Osteoblast (primary cell): ENCODE results near the gene GFOD2. TPM values are rescaled to one million over a fixed set of nuclear protein-coding genes. Genes with fewer than 3 reads are reported as not detected.

ENCODE experiments used
- DNase-seq: peaks from one replicate; pipeline ENCODE4 v3.0.0; 2011; ENCODE audit warnings: low spot score, mixed read lengths; ENCODE audit not compliant: insufficient read length; ENCODE audit errors: missing footprints
- H2AFZ ChIP-seq: 2 replicates; pipeline ENCODE4 v1.6.0; 2011; ENCODE audit warnings: mild to moderate bottlenecking, low read length
- H3K27ac ChIP-seq: 2 replicates; pipeline ENCODE4 v1.5.1; 2011; ENCODE audit warnings: mild to moderate bottlenecking, low read depth, low read length, moderate library complexity
- H3K27me3 ChIP-seq: 2 replicates; pipeline ENCODE4 v1.6.0; 2012; ENCODE audit warnings: mild to moderate bottlenecking, control low read depth, inconsistent platforms, low read length, moderate library complexity; ENCODE audit not compliant: insufficient read depth
- H3K36me3 ChIP-seq: 2 replicates; pipeline ENCODE4 v1.5.1; 2011; ENCODE audit warnings: mild to moderate bottlenecking, low read length, control low read depth, moderate library complexity; ENCODE audit not compliant: insufficient read depth
- H3K4me1 ChIP-seq: 2 replicates; pipeline ENCODE4 v1.5.1; 2011; ENCODE audit warnings: mild to moderate bottlenecking, low read length, control low read depth, moderate library complexity; ENCODE audit not compliant: insufficient read depth
- H3K4me2 ChIP-seq: 2 replicates; pipeline ENCODE4 v1.6.0; 2011; ENCODE audit warnings: mild to moderate bottlenecking, low read length; ENCODE audit not compliant: insufficient read depth
- H3K4me3 ChIP-seq: fragments of 200-600 bp; sonication (generic); 3 replicates; pipeline ENCODE4 v1.5.1; 2012; ENCODE audit warnings: mild to moderate bottlenecking, low read length, inconsistent platforms; ENCODE audit not compliant: insufficient read depth
- H3K79me2 ChIP-seq: 2 replicates; pipeline ENCODE4 v1.6.0; 2012; ENCODE audit warnings: mild to moderate bottlenecking, low read length, control low read depth, inconsistent platforms; ENCODE audit not compliant: insufficient read depth
- H3K9me3 ChIP-seq: 2 replicates; pipeline ENCODE4 v1.5.1; 2011; ENCODE audit warnings: low read depth, low read length, control low read depth
- H4K20me1 ChIP-seq: 2 replicates; pipeline ENCODE4 v1.6.0; 2012; ENCODE audit warnings: mild to moderate bottlenecking, low read length, control low read depth; ENCODE audit not compliant: insufficient read depth
- CTCF ChIP-seq: IDR thresholded peaks from 2 replicates; pipeline ENCODE4 v1.5.1; 2011; ENCODE audit warnings: mild to moderate bottlenecking, low read depth, low read length, moderate library complexity; ENCODE audit errors: extremely low read depth
- total RNA-seq: library from RNA; depleted of rRNA; stranded (reverse); fragments of >200 nt; gene quantifications from 2 replicates; pipeline ENCODE4 v1.2.3, GENCODE V29; 2012

Gene GFOD2
- total RNA-seq, 1 donor, result 15.9 TPM

- peaks cover 9% of the 10 kb centered on the region for H3K4me1 ChIP-seq
These were observed 62.6 kb downstream of the GFOD2 start for GRCh38 chr16:67656344-67657016.

GRCh38 chr16:67655363-67655762 lies 63.8 kb downstream of the GFOD2 start:
- Histone ChIP-seq H3K9me3 (no peaks in the 10 kb centered on the region), H2AFZ (no peak overlapping the region), H3K27me3 (peaks cover 40% of the 10 kb centered on the region), H3K4me3 (no peak overlapping the region), H3K4me1 (peaks cover 9% of the 10 kb centered on the region), H3K4me2 (no peak overlapping the region), H4K20me1 (peaks cover 10% of the 10 kb centered on the region), H3K27ac (no peak overlapping the region), H3K36me3 (no peaks in the 10 kb centered on the region), H3K79me2 (peaks cover 13% of the 10 kb centered on the region)
- DNase-seq, result peak; percentile 69
- TF ChIP-seq CTCF, result no peak

More at GRCh38 chr16:67656344-67657016, 62.6 kb downstream of the GFOD2 start:
- peak; percentile 67 for DNase-seq
- Histone ChIP-seq H2AFZ (no peak overlapping the region), H3K4me2 (no peak overlapping the region), H3K79me2 (peaks cover 13% of the 10 kb centered on the region), H3K4me3 (no peak overlapping the region), H3K9me3 (no peaks in the 10 kb centered on the region), H3K36me3 (no peaks in the 10 kb centered on the region), H4K20me1 (peaks cover 6% of the 10 kb centered on the region), H3K27ac (no peak overlapping the region), H3K27me3 (peaks cover 29% of the 10 kb centered on the region)
- no peak for TF ChIP-seq CTCF

- Histone ChIP-seq H2AFZ (no peak overlapping the region), H3K4me2 (no peak overlapping the region), H3K36me3 (no peaks in the 10 kb centered on the region), H3K27ac (no peak overlapping the region), H3K9me3 (no peaks in the 10 kb centered on the region), H3K79me2 (peaks cover 8% of the 10 kb centered on the region), H3K4me3 (no peak overlapping the region), H3K4me1 (peaks cover 8% of the 10 kb centered on the region), H3K27me3 (peaks cover 49% of the 10 kb centered on the region), H4K20me1 (peaks cover 15% of the 10 kb centered on the region)
- no peak for TF ChIP-seq CTCF
- DNase-seq, result peak; percentile 92
These were observed 64.7 kb downstream of the GFOD2 start for GRCh38 chr16:67654403-67654911.

GRCh38 chr16:67653789-67654402 lies 65.2 kb downstream of the GFOD2 start:
- DNase-seq, result peak; percentile 77
- no peak overlapping the region for H2AFZ ChIP-seq
- H3K79me2 ChIP-seq, result peaks cover 3% of the 10 kb centered on the region
- peaks cover 54% of the 10 kb centered on the region for H3K27me3 ChIP-seq
- peak overlapping the region; percentile 57 for H3K4me3 ChIP-seq
- no peak overlapping the region for H3K27ac ChIP-seq
- TF ChIP-seq CTCF, result no peak
- H3K4me2 ChIP-seq, result peak overlapping the region; percentile 76
- no peaks in the 10 kb centered on the region for H3K36me3 ChIP-seq
- H4K20me1 ChIP-seq, result peaks cover 9% of the 10 kb centered on the region
- no peaks in the 10 kb centered on the region for H3K9me3 ChIP-seq
- H3K4me1 ChIP-seq, result peaks cover 2% of the 10 kb centered on the region
